ENCODE measurements around the gene ADAMTS12.
"Not testable (repeated sequence)": the region's sequence is repeated elsewhere in the genome, so short reads cannot be mapped to it uniquely, and the experiment has no call there.

Gene ADAMTS12

DNA sequence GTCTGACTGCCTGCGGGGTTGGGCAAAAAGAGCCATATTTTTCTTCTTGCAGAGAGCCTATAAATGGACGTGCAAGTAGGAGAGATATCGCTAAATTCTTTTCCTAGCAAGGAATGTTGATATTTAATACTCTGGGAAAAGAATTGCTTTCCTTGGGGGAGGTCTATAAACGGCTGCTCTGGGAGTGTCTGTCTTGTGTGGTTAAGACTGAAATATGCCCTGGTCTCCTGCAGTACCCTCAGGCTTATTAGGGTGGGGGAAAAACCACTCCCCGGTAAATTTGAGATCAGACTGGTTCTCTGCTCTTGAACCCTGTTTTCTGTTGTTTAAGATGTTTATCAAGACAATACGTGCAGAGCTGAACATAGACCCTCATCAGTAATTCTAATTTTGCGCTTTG is 14.5 kb upstream of the ADAMTS12 start:
- in situ Hi-C loops (cut with MboI; ENCODE audit: low pct_unique_long_range_greater_than_20kb, low sequenced_read_pairs), result not testable (repeated sequence)
- peak; percentile 9 for DNase-seq

DNA sequence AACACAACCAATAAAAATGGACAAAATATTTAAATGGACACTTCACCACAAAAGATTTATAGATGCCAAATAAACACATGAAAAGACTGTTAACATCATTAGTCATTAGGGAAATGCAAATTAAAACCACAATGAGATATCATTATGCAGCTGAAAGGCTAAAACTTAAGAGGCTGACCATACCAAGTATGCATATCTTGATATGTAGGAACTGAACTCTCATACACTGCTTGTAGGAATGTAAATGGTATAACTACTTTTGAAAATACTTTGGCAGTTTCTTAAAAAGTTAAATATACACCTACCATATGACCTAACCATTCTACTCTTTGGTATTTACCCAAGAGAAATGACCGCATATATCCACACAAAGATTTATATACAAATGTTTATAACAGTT is 13.6 kb upstream of the ADAMTS12 start:
- in situ Hi-C loops (cut with MboI; ENCODE audit: low pct_unique_long_range_greater_than_20kb, low sequenced_read_pairs), result no loop called here
- no peak for DNase-seq

DNA sequence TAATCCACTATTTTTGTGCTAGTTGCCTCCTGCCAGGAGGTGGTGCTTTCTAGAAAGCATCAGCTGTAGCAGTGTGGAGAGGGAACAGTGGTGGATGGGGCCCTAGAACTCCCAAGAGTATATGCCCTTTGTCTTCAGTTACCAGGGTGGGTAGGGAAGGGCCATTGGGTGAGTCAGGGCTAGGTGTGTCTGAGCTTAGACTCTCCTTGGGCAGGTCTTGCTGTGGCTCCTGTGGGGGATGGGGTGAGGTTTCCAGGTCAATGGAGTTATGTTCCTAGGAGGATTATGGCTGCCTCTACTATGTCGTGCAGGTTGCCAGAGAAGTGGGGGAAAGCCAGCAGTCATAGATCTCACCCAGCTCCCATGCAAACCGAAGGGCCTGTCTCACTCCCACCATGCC is 11.3 kb upstream of the ADAMTS12 start:
- DNase-seq, result no peak
- in situ Hi-C loops (cut with MboI; ENCODE audit: low pct_unique_long_range_greater_than_20kb, low sequenced_read_pairs), result no loop called here

DNA sequence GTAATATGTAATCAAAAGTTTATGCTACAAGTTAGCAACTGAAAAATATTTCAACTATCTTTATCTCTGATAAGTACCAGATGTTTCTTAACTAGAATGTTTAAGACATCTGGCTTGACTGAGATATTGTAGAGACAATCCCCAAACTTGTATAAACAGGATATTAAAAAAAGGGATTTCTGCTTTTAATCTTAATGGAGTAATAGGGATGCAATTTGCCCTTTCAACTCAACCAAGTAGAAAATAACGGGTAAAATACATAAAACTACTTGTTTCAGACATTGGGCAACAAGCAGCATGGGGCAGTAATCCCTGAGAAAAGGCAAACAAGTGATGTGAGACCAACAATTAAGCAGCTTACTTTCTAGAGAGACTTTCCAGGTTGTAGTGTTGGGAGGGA is 9.4 kb upstream of the ADAMTS12 start:
- no peak for DNase-seq
- in situ Hi-C loops (cut with MboI; ENCODE audit: low pct_unique_long_range_greater_than_20kb, low sequenced_read_pairs), result no loop called here

DNA sequence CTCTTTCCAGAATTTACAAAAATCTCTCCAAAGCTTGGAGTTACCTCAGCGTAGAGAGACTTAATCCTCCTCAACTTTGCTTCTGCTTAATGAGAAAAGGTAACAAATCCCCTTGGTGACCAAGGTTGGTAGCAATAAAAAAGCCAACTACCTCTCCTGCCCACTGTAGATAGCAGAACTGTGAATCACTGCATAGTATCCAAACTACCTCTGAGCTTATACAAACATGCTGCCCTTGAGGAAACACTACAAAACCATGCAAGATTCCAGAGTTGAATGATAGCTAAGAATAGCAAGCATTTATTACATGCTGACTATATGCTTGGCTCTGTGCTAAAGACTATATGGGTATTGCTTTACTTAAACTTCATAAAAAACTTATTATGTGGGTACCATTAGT is 2.8 kb upstream of the ADAMTS12 start:
- in situ Hi-C loops (cut with MboI; ENCODE audit: low pct_unique_long_range_greater_than_20kb, low sequenced_read_pairs), result no loop called here
- no peak for DNase-seq

DNA sequence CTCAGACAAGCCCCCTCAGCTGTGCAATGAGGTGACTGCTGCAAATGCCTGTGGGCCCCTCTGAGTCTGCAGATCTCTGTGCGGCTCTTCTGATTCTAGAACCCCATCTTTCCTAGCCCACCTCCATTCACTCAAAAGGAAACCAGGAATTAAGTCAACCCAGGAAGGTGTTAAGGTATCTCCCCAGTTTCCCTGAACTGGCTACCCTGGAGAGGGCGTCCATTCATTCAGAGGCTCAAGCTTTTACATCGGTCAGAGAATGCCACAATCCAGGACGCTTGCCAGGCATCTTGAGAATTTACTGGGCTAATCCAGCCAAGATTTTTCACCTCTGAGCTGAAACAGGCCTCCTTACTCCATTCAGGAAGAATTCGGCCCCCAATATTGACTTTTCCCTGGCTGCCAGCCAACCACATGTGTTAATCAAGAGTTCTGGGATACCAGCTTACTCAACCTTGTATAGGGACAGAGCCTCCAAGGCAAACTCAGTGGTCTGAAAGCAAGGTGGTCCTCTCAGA is 889 bp upstream of the ADAMTS12 start:
- in situ Hi-C loops (cut with MboI; ENCODE audit: low pct_unique_long_range_greater_than_20kb, low sequenced_read_pairs), result no loop called here
- no peak for DNase-seq

DNA sequence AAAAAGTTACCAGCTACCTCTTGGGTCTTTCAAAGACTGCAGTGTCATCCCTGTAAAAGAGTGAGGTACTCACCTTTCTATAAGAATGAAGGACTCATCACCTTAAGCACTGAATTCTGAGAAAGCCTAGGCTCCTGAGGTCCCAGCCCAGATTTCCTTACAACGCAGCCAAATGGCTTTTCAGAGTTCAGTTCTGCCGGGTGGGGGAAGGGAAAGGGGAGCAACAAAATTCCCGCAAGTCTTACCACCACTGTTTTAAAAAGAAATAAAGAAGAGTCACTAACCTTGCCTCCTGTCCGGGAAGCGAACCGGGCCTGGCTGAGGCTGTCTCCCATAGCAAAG is 373 bp downstream of the ADAMTS12 start:
- in situ Hi-C loops (cut with MboI; ENCODE audit: low pct_unique_long_range_greater_than_20kb, low sequenced_read_pairs), result no loop called here
- peak; percentile 1 for DNase-seq

DNA sequence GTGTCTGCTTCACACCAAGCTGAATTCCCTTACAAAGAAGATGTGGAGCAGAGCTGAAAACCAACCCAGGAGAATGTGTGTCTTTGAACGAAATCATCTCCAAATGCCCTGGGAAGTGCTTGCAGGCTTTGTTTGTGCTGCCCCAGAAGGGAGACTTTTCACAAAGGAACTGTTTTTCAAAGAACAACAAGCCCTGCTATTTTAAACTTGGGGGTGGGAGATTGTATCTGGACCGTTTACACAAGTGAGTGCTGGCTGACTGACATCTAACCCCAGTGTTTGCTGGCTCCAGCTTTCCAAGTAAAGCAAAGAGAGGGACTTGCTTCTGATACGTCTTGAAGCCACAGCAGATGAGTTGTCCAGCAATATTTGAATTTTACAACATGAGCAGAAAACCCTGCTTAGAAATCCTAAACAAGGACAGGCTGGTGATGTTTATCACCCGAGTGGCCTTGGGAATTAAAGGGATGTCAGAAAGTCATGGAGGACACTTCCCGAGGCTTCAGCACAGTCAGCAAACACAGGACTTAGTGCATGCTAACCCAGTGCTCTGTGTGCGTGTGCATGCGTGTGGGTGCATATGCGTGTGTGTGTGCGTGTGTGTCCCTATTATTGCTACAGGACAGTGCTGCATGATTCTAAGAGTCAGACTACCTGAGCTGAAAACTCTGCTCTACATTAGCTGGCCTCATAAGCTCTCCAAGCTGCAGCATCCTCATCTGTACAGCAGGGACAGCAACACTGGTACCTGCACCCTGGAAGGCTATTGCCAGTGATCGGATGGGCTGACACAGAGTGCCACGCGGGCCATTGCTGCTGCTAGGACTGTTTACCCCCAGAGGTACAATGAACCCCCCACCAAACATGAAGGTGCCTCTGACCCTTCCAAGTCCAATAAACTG is 1.4 kb downstream of the ADAMTS12 start:
- no peak for DNase-seq
- in situ Hi-C loops (cut with MboI; ENCODE audit: low pct_unique_long_range_greater_than_20kb, low sequenced_read_pairs), result no loop called here

DNA sequence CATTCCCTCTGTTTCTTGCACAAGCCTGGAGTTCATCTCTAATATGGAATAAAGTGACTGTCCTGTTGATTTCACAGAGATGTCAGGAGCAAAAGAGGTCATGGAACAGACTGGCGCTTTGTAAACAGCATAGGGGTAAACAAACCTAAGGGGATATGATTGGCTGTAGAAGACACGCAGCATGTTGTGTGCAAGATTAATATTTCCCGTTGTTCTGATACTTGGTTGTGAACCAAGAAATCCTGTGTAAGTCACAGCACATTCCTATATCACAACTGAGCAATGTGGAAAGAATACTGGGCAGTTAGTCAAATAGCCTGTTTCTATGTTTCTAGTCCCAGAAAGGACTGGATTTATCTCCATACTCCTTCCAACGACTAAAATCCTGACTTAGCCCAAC is 3.2 kb downstream of the ADAMTS12 start:
- in situ Hi-C loops (cut with MboI; ENCODE audit: low pct_unique_long_range_greater_than_20kb, low sequenced_read_pairs), result no loop called here

DNA sequence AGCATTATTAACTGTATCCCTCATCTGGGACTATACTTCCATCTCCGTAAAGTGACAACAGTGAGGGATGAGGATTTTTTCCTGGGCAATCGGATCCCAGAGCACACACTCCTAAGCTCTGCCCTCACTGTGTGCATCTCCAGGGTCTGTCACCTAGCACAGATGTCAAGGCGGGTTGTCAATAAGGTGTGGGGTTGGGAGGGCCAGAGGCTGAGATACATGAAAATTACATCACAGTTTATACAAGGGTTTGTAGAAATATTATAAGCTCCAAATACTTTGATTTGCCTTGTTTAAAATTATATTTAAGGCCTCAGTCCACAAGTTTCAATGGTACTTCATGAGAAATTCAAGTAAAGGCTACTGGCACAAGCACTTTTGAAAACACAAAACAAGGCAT is 4.5 kb downstream of the ADAMTS12 start:
- DNase-seq, result no peak
- in situ Hi-C loops (cut with MboI; ENCODE audit: low pct_unique_long_range_greater_than_20kb, low sequenced_read_pairs), result no loop called here

More for the DNA sequence above, 3.2 kb downstream of the ADAMTS12 start:
- DNase-seq, result no peak

DNA sequence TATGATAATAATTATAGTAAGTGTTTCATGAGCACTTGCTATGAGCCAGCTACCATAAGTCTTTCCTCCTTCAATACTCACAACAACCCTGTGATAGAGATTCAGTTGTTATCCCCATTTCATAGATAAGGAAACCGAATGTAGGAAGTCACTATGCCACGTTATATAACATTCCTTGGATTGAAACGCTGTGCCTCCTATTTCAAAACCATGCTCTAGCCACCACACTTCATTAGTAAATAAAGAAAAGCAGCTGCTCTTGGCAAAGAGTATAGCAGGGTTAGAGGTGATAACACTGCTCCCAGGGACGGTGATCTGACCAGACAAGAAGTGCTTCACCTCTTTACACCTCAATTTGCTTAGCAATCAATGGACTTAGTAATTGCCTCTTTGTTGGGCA is 5.5 kb downstream of the ADAMTS12 start:
- DNase-seq, result no peak

DNA sequence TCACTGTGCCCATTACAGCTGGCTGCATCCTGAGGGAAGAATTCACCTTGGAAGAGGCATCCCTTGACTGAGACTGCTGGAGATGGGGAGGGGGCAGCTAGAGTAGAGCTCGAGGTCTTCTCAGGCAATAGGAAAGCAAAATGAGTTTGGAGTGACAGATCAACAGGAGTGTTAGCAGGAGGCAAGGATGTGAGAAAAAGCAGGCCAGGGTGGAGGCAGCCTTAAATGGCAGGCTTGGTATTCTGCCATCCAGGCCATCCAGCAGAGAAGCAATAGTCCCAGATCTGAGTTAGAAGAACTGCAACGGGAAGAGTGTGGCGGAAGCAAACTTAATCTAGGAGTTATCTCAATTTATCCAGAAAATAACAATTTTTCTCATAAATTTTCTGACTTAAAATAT is 6.1 kb downstream of the ADAMTS12 start:
- in situ Hi-C loops (cut with MboI; ENCODE audit: low pct_unique_long_range_greater_than_20kb, low sequenced_read_pairs), result no loop called here
- no peak for DNase-seq

More for the DNA sequence above, 5.5 kb downstream of the ADAMTS12 start:
- in situ Hi-C loops (cut with MboI; ENCODE audit: low pct_unique_long_range_greater_than_20kb, low sequenced_read_pairs), result no loop called here

DNA sequence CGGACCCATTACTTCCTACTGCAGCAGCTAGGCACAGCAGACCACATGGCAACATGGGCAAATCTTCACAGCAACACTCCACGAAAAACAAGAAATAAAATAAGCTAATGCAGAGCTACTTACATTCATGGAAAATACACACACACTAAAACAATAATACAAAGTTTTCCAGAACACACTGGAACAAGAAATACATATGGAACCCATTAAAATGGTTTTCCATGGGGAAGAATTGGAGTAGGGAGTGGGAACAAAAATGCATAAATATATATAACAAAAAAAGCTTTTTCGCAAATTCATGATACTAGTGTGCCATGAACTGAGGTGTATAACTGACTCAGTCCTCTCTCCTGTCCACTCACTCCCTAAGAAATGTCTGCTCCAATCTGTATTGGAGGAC is 8.3 kb downstream of the ADAMTS12 start:
- in situ Hi-C loops (cut with MboI; ENCODE audit: low pct_unique_long_range_greater_than_20kb, low sequenced_read_pairs), result no loop called here

DNA sequence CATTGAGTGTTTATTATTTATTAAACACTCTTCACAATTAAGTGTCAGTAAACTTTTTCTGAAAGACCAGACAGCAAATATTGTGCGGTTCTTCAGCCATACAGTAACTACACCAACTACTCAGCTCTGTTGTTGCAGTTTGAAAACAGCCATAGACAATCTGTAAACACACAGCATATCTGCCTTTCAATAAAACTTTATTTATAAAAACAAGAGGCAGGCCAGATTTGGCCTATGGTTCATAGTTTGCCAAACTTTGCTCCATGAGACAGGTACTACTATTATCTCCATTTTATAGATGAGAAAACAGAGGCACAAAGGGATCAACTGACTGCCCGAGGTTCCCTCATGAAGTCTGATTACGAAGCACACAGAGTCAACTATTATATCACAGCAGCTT is 11.5 kb downstream of the ADAMTS12 start:
- no peak for DNase-seq
- in situ Hi-C loops (cut with MboI; ENCODE audit: low pct_unique_long_range_greater_than_20kb, low sequenced_read_pairs), result no loop called here

More for the DNA sequence above, 8.3 kb downstream of the ADAMTS12 start:
- no peak for DNase-seq

DNA sequence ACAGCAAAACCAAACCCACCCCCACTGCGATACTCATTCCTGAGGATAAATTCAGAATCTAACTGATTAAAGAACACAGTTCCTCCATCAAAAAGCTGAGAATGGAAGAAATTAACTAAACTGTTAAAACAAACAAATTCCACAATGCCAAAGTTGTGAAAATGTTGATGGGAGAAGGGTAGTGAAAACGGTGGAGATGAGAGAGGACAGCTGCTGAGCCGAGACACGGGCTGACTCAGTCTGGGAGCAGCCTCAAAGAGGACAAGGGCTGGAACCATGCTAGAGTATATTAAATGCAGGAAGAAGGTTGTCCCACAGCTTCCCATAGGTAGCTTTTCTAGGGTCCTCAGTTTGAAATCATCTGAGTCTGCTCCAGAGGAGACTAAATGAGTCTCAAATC is 14.3 kb downstream of the ADAMTS12 start:
- DNase-seq, result no peak
- in situ Hi-C loops (cut with MboI; ENCODE audit: low pct_unique_long_range_greater_than_20kb, low sequenced_read_pairs), result no loop called here

DNA sequence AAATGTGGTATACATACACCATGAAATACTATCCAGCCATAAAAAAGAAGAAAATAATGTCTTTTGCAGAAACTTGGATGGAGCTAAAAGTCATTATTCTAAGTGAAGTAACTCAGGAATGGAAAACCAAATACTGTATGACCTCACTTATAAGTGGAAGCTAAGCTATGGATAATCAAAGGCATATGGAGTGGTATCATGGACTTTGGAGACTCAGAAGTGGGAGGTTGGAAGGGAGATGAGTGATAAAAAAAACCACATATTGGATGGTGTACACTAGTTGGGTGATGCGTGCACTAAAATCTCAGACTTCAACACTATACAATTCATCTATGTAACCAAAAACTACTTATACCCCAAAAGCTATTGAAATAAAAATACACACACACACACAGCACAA is 24.5 kb downstream of the ADAMTS12 start:
- no peak for DNase-seq
- in situ Hi-C loops (cut with MboI; ENCODE audit: low pct_unique_long_range_greater_than_20kb, low sequenced_read_pairs), result no loop called here

DNA sequence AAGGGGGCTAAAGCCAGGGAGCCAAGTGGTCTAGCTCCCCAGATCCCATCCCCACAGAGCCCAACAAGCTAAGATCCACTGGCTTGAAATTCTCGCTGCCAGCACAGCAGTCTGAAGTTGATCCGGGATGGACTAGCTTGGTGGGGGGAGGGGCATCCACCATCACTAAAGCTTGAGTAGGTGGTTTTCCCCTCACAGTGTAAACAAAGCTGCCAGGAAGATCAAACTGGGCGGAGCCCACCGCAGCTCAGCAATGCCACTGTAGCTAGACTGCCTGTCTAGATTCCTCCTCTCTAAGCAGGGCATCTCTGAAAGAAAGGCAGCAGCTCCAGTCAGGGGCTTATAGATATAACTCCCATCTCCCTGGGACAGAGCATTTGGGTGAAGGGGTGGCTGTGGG is 32.6 kb downstream of the ADAMTS12 start:
- DNase-seq; in situ Hi-C loops (cut with MboI; ENCODE audit: low pct_unique_long_range_greater_than_20kb, low sequenced_read_pairs): not testable (repeated sequence)

DNA sequence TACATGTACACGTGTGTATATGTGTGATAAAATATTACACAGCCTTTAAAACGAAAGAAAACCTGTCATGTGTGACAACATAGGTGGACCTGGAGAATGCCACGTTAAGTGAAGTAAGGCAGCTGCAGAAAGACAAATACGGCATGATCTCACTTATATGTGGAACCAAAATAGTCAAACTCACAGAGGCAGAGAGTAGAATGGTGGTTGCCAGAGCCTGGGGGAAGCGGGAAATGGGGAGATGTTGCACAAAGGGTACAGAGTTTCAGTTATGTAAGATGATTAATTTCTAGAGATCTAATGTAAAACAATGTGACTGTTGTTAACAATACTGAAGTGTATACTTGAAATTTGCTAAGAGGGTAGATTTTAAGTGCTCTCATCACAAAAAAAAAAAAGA is 34.8 kb downstream of the ADAMTS12 start:
- no peak for DNase-seq
- in situ Hi-C loops (cut with MboI; ENCODE audit: low pct_unique_long_range_greater_than_20kb, low sequenced_read_pairs), result no loop called here

DNA sequence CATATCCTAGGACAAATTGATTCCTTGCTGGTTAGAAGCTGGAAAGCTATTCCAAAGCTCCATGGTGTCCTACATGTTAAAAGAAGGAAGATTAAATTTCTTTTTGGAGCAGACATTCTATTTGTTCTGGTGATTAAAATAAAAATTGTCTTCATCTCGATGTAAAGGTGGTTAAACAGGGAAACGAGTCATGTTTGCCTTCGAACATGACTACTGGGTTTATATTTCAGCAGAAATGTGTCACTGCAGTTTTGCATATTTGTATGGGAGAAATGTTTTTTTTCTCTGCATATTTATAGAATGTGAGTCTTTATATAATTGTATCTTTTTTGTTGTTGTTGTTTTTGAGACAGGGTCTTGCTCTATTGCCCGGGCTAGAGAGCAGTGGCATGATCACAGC is 36.4 kb downstream of the ADAMTS12 start:
- no peak for DNase-seq
- in situ Hi-C loops (cut with MboI; ENCODE audit: low pct_unique_long_range_greater_than_20kb, low sequenced_read_pairs), result no loop called here

DNA sequence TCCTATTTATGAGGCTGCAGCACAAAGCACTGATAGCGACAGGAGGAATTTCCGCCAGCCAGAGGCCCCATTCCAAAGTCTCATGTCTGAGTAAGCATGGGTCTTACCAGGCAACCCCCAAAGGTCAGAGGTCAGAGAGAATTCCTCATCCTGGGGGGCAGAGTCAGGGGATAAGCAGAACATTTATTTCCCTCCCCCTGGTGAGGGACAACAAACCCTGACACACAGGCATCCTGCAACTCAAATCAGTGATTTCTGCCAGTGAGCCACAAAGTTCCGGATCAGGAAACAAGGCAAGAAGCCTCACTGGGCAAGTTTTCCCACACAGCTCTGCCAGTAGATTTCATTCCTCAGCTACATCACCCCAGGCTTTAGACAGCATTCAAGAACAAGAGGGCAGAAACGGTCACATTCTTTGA is 37.0 kb downstream of the ADAMTS12 start:
- in situ Hi-C loops (cut with MboI; ENCODE audit: low pct_unique_long_range_greater_than_20kb, low sequenced_read_pairs), result no loop called here
- no peak for DNase-seq

DNA sequence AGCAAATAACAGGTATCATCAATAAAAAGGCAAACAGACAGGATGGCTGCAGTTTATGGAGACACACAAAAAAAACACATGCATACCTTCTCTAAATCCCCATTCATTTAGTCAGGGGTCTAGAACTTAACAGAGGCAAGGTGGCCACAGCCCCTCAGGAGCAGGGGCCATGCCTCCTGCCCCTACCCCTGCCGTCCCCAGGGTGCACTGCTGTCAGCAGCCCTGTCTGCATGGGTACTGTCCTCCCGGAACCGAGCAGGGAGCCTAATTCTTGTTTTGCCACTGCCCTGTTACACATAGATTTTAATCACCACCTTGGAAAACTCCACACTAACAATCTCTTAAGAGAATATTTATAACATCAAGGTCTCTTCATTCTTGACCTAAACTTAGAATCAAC is 39.0 kb downstream of the ADAMTS12 start:
- DNase-seq, result no peak
- in situ Hi-C loops (cut with MboI; ENCODE audit: low pct_unique_long_range_greater_than_20kb, low sequenced_read_pairs), result no loop called here

All from KBM-7 (cell line).